K562 (cell line): Measurements from ENCODE around the gene PPP1R9B. TPM values are rescaled to one million over a fixed set of nuclear protein-coding genes. Genes with fewer than 3 reads are reported as not detected.

Experiments
- ATF7 ChIP-seq: fragments of 450-650 bp; IDR thresholded peaks from 2 replicates; pipeline ENCODE4 v1.7.1; 2014; ENCODE audit warnings: mild to moderate bottlenecking, moderate library complexity
- BCLAF1 ChIP-seq, 2 experiments: fragments of 450-650 bp in 1 of 2; IDR thresholded peaks; 2 replicates each; pipeline ENCODE4 v1.6.1; 2011 to 2017; ENCODE audit warnings: low read depth in 2 of 2, antibody characterized with exemption in 1 of 2, borderline replicate concordance in 1 of 2, low read length in 1 of 2, mild to moderate bottlenecking in 1 of 2, mixed read lengths in 1 of 2; ENCODE audit not compliant: control insufficient read depth in 1 of 2
- CTCF ChIP-seq, 3 experiments: IDR thresholded peaks in 2 of 3; conservative IDR thresholded peaks in 1 of 3; 2 replicates each; pipeline ENCODE4 v1.5.1; 2011 to 2012; ENCODE audit warnings: low read length in 3 of 3, mild to moderate bottlenecking in 3 of 3, control low read depth in 2 of 3, improper control_type of control experiment in 1 of 3, inconsistent platforms in 1 of 3, low read depth in 1 of 3, mixed read lengths in 1 of 3, moderate library complexity in 1 of 3; ENCODE audit not compliant: insufficient read depth in 2 of 3
- CTCFL ChIP-seq: IDR thresholded peaks from 2 replicates; pipeline ENCODE4 v1.6.1; 2011; ENCODE audit warnings: borderline replicate concordance, low read depth, mild to moderate bottlenecking, moderate library complexity, low read length; ENCODE audit not compliant: insufficient read depth, poor library complexity, severe bottlenecking
- EP300 ChIP-seq: IDR thresholded peaks from 2 replicates; pipeline ENCODE4 v1.6.1; 2012; ENCODE audit warnings: low read length, improper control_type of control experiment
- GATAD2B ChIP-seq: fragments of 450-650 bp; IDR thresholded peaks from 2 replicates; pipeline ENCODE4 v1.6.1; 2017; ENCODE audit warnings: mild to moderate bottlenecking, borderline replicate concordance
- MECOM ChIP-seq: fragments of 250-450 bp; sonication (Bioruptor Pico); IDR thresholded peaks from 2 replicates; pipeline ENCODE4 v1.8.0; 2022; ENCODE audit warnings: inconsistent platforms
- MEIS2 ChIP-seq: fragments of 450-650 bp; IDR thresholded peaks from 2 replicates; pipeline ENCODE4 v1.6.1; 2014; ENCODE audit warnings: mild to moderate bottlenecking; ENCODE audit not compliant: partially characterized antibody
- NELFE ChIP-seq: IDR thresholded peaks from 2 replicates; pipeline ENCODE4 v1.6.1; 2011; ENCODE audit warnings: mild to moderate bottlenecking; ENCODE audit not compliant: insufficient read depth, insufficient read length
- PCBP2 ChIP-seq: fragments of 200-400 bp; formaldehyde crosslinking; IDR thresholded peaks from 2 replicates; pipeline ENCODE4 v1.6.1; 2018; ENCODE audit warnings: low read length, low read depth, mild to moderate bottlenecking, moderate library complexity; ENCODE audit not compliant: poor library complexity, severe bottlenecking
- RAD21 ChIP-seq, 2 experiments: fragments of 250-450 bp in 1 of 2; fragments of 450-650 bp in 1 of 2; sonication (Bioruptor Pico) in 1 of 2; formaldehyde crosslinking in 1 of 2; IDR thresholded peaks in 1 of 2; conservative IDR thresholded peaks in 1 of 2; 2 replicates each; pipeline versions ENCODE4 v1.4.0 to v1.8.0; 2020 to 2022; ENCODE audit warnings: mild to moderate bottlenecking in 2 of 2, moderate library complexity in 1 of 2
- TEAD1 ChIP-seq, 2 experiments: fragments of 450-650 bp in 1 of 2; sonication (generic) in 1 of 2; formaldehyde crosslinking; IDR thresholded peaks; 2 replicates each; pipeline versions ENCODE4 v1.4.0 to v1.8.0; 2020 to 2022; ENCODE audit warnings: mild to moderate bottlenecking in 2 of 2, missing genetic modification reagents in 1 of 2
- TFAP4 ChIP-seq: sonication (generic); formaldehyde crosslinking; IDR thresholded peaks from 2 replicates; pipeline ENCODE4 v1.8.0; 2022; ENCODE audit warnings: missing genetic modification reagents, mild to moderate bottlenecking, moderate library complexity, borderline replicate concordance
- ZNF655 ChIP-seq: fragments of 250-450 bp; sonication (Bioruptor Pico); IDR thresholded peaks from 2 replicates; pipeline ENCODE4 v1.5.0; 2021
- polyA plus RNA-seq, 8 experiments: library from polyadenylated mRNA; depleted of rRNA in 4 of 8; stranded (reverse) in 5 of 8; unstranded in 3 of 8; fragments of >200 nt; fragmentation: Nextera tagmentation in 2 of 8; fragmentation: Illumina TruSeq in 1 of 8; extraction: Ambion mirVana in 2 of 8; extraction: Trizol in 1 of 8; gene quantifications; 2 replicates each; pipeline versions ENCODE4 v1.2.1 to v1.2.3, GENCODE V29; 2011 to 2014; ENCODE audit warnings: inconsistent platforms in 1 of 8, missing spikeins in 1 of 8
- total RNA-seq, 7 experiments: library from RNA; depleted of rRNA in 6 of 7; stranded (reverse); fragments of >200 nt in 6 of 7; fragmentation: Illumina TruSeq in 2 of 7; extraction: Trizol in 2 of 7; gene quantifications; 2 replicates each; pipeline versions ENCODE4 v1.2.1 to v1.2.3, GENCODE V29; 2011 to 2021; ENCODE audit warnings: low replicate concordance in 1 of 7

The PPP1R9B gene
- total and polyA plus RNA-seq, 9 of the 15 experiments (the other 6 are each of a cell fraction or from before 2014, with no cell fraction given): 0.10 to 63.5 (median 24.7) TPM

GRCh38 chr17:50198026-50198669 is 47.7 kb upstream of the PPP1R9B start (continued):
- TF ChIP-seq GATAD2B (no peak), CTCFL (peak; percentile 79), ZNF655 (CRISPR knock-in tag) (no peak), NELFE (no peak), MEIS2 (no peak), TEAD1 (CRISPR knock-in tag; IDR thresholded peaks at IDR 0.05) (peak in 1 of 2 experiments; percentile 74; a peak in 1 of 4 replicates), BCLAF1 (IDR thresholded peaks at IDR 0.05; ENCODE audit: borderline replicate concordance in 1 of 2, control insufficient read depth in 1 of 2, low read depth in 2 of 2, low read length in 1 of 2) (no peak), EP300 (no peak), TFAP4 (peak; percentile 37; the same call in 1 of the 2 replicates), RAD21 (CRISPR knock-in tag; conservative IDR thresholded peaks at IDR 0.05 in 1 of 2, IDR thresholded peaks at IDR 0.05 in 1 of 2) (peak; percentile 64 to 76), CTCF (IDR thresholded peaks at IDR 0.05 in 2 of 3, conservative IDR thresholded peaks at IDR 0.05 in 1 of 3; ENCODE audit: insufficient read depth in 2 of 3, low read depth in 1 of 3, low read length in 3 of 3) (peak; percentile 73 to 78 (median 77)), PCBP2 (no peak), ATF7 (no peak), MECOM (CRISPR knock-in tag) (no peak)
